Cardiac muscle cell (in vitro differentiated cells and primary cell): ENCODE measurements around the gene LMX1B. TPM values are rescaled to one million over a fixed set of nuclear protein-coding genes. Genes with fewer than 3 reads are reported as not detected.
A peak's percentile ranks its signal among the peaks of the same experiment; 100 is the strongest.

Experiments used
- DNase-seq, 2 donors: peaks; one replicate each; pipeline versions ENCODE4 v3.0.0 to v3.0.0-alpha.2; 2010 to 2017; ENCODE audit warnings: low read depth in 1 of 2, low spot score in 1 of 2
- H3K27ac ChIP-seq: fragments of 200-600 bp; sonication (generic); 2 replicates; pipeline ENCODE4 v1.5.1; 2016
- H3K27me3 ChIP-seq: fragments of 200-600 bp; sonication (generic); 2 replicates; pipeline ENCODE4 v1.6.0; 2016; ENCODE audit warnings: control low read depth
- H3K36me3 ChIP-seq: fragments of 200-600 bp; sonication (generic); 2 replicates; pipeline ENCODE4 v1.5.1; 2016; ENCODE audit warnings: control low read depth
- H3K4me1 ChIP-seq: fragments of 200-600 bp; sonication (generic); 2 replicates; pipeline ENCODE4 v1.8.1; 2017; ENCODE audit warnings: low read depth, mild to moderate bottlenecking, mixed run types
- H3K4me3 ChIP-seq: fragments of 200-600 bp; sonication (generic); 2 replicates; pipeline ENCODE4 v1.5.1; 2016; ENCODE audit warnings: mild to moderate bottlenecking
- H3K9me3 ChIP-seq: fragments of 200-600 bp; sonication (generic); 2 replicates; pipeline ENCODE4 v1.5.1; 2017; ENCODE audit warnings: low read depth, mild to moderate bottlenecking, control low read depth
- CTCF ChIP-seq: IDR thresholded peaks from 2 replicates; pipeline ENCODE4 v1.5.1; 2012; ENCODE audit warnings: low read depth, mild to moderate bottlenecking, low read length
- polyA plus RNA-seq: library from polyadenylated mRNA; unstranded; fragments of >200 nt; fragmentation: Nextera tagmentation; extraction: Ambion mirVana; gene quantifications from 2 replicates; pipeline ENCODE4 v1.2.1, GENCODE V29; 2016
- total RNA-seq: library from RNA; depleted of rRNA; stranded (reverse); fragments of >200 nt; gene quantifications from 2 replicates; pipeline ENCODE4 v1.2.3, GENCODE V29; 2016

Gene LMX1B
- total and polyA plus RNA-seq, 2 experiments from 2014 or later, result not detected

- TF ChIP-seq CTCF, result no peak
- Histone ChIP-seq H3K27me3 (peaks cover 94% of the 10 kb centered on the region), H3K9me3 (no peaks in the 10 kb centered on the region), H3K36me3 (no peaks in the 10 kb centered on the region), H3K4me3 (no peak overlapping the region), H3K27ac (no peak overlapping the region), H3K4me1 (no peaks in the 10 kb centered on the region)
- DNase-seq, result no peak
These were observed 4.5 kb upstream of the LMX1B start for GRCh38 chr9:126609191-126609590.

- no peak overlapping the region for H3K4me3 ChIP-seq
- no peak for DNase-seq
- no peaks in the 10 kb centered on the region for H3K36me3 ChIP-seq
- H3K4me1 ChIP-seq, result no peaks in the 10 kb centered on the region
- peaks cover 97% of the 10 kb centered on the region for H3K27me3 ChIP-seq
- no peak overlapping the region for H3K27ac ChIP-seq
- TF ChIP-seq CTCF, result no peak
- no peaks in the 10 kb centered on the region for H3K9me3 ChIP-seq
These were observed 3.9 kb upstream of the LMX1B start for GRCh38 chr9:126609711-126610388.

- H3K27ac ChIP-seq, result no peak overlapping the region
- peaks cover 99% of the 10 kb centered on the region for H3K27me3 ChIP-seq
- no peaks in the 10 kb centered on the region for H3K36me3 ChIP-seq
- no peak for TF ChIP-seq CTCF
- H3K9me3 ChIP-seq, result no peaks in the 10 kb centered on the region
- DNase-seq, result no peak
- H3K4me3 ChIP-seq, result no peak overlapping the region
- H3K4me1 ChIP-seq, result no peaks in the 10 kb centered on the region
These were observed 2.5 kb upstream of the LMX1B start for GRCh38 chr9:126611193-126611591.

GRCh38 chr9:126611592-126612325, 2.0 kb upstream of the LMX1B start:
- Histone ChIP-seq H3K9me3 (no peaks in the 10 kb centered on the region), H3K27me3 (peaks cover 99% of the 10 kb centered on the region), H3K4me1 (no peaks in the 10 kb centered on the region), H3K36me3 (no peaks in the 10 kb centered on the region), H3K27ac (no peak overlapping the region), H3K4me3 (no peak overlapping the region)
- DNase-seq, result peak; percentile 71 to 90
- TF ChIP-seq CTCF, result peak; percentile 78

GRCh38 chr9:126612326-126612812, 1.4 kb upstream of the LMX1B start:
- DNase-seq, result no peak
- Histone ChIP-seq H3K36me3 (no peaks in the 10 kb centered on the region), H3K27ac (no peak overlapping the region), H3K27me3 (peaks cover 99% of the 10 kb centered on the region), H3K4me3 (no peak overlapping the region), H3K4me1 (no peaks in the 10 kb centered on the region), H3K9me3 (no peaks in the 10 kb centered on the region)
- TF ChIP-seq CTCF, result no peak
